ENCODE measurements around the gene HS1BP3.

The HS1BP3 gene, protein sequence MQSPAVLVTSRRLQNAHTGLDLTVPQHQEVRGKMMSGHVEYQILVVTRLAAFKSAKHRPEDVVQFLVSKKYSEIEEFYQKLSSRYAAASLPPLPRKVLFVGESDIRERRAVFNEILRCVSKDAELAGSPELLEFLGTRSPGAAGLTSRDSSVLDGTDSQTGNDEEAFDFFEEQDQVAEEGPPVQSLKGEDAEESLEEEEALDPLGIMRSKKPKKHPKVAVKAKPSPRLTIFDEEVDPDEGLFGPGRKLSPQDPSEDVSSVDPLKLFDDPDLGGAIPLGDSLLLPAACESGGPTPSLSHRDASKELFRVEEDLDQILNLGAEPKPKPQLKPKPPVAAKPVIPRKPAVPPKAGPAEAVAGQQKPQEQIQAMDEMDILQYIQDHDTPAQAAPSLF

DNA sequence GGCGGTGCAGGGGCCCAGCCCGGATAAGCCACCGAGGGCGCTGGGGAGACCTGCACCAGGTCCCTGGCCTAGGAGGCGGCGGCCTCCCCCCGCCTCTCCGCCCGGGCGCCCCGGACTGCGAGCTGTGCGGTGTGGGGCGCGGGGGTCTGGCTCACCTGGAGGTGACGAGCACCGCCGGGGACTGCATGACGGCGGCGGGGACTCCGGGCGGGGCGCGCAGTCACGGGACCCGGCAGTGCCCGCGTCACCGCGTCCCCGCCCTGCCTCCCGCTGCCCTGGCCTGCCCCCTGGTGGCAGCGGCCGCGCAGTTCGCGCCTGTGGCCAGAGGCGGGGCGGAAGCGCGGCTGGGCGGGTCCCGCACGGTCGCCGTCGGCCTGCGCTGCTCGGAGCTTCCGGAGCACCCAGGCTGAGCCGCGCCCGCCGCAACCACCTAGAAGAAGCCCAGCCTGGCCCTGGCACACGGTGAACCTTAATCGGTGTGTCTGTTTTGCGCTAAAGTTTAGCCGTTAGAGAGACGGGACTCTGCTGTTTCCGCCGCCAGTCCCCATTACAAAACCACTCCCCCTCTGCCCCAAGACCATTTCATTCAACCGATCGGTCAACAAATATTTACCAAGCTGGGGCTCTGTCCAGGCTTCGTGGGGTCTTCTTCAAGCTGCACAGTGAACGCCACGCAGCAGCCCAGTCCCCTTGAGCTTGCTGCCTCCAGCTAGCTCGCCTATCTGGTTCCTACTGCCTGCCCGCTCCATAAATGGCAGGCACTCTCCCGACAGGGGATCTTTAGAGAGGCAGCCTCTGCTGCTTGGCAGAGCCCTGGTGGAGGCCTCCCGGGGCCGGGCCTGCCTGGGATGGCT lies at the start of gene HS1BP3:
HS1BP3 (minus strand) TSS at position 222 of the 854 bp plus-strand sequence; CDS start at position 187, 35 bp downstream.
- DNase-seq = peak; percentile 93

DNA sequence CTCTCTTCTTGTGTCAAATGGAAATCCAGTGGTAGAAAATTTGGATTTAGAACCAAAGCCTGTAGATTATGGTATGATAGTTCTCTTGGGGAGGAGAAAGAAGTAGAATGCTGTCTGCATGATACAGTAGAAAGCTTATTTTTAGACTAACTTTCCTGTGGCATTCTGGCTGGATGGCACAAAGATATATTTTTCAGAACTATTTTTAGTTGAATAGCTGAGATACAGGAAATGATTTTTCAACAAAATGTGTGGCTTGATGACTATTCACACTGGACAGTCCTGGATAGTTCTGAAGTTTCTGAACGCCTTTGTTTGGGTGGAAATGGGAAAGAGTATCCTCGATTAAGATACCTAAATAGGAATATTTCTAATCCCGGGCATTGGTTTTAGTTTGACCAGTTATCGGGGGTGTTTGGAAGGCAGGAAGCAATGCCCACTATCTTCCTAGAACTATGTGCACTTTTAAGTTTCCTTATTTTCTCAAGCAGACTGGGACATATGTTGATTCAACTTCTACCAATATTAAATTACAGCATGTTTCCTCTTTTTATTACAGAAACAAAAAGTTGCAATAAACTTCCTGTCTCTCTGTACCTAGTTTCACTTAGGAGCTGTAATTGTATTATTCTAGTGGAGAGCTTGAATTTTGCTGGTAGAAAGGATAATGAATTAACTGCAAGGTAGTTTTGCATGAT lies 48.2 kb upstream of the HS1BP3 start:
- no peak for DNase-seq

DNA sequence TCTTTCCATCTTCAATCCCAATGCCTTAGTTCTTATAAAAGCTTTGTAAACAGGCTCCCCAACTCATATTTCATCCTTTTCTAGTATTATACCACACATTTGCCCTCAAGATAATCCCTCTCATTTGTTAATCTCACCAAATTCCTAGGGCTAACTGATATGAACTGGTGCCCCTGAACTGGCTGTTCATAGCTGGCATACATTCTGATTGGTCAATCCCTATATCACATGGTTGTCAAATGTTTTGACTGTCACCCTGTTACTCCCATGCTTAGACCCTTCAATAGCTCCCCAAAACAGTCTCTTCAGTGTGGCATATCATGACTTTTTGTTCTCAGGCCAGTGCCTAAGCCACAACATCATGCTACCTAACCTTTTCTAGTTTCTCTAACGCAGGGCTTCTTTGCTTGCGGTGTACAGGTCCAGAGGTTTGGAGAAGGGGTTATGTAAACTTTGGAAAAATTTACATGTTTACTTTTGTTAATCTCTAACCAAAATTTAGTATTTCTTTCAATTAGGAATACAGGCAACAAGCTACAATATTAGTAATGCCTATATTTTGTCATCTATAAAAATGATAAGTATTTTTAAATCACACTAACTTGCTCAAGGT lies 46.5 kb upstream of the HS1BP3 start:
- no peak for DNase-seq

DNA sequence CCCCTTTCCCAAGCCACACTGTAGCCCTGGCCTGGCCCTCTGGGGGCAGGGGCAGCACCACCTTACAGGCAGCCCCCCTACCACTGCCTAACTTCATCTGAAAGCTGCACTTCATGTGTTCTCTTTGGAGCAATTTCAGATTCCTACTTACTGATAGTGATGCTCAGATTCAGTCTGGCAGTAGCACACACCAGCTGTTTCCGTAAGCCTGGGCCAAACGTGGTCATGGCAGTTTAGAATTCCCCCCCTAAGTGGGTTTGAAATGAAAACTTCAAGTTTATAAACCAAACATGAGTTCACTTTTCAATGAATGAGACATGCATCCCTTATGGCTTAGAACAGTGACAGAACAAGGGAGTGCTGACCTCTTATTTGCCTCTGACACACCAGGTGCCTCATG lies 45.5 kb upstream of the HS1BP3 start:
- no peak for DNase-seq

DNA sequence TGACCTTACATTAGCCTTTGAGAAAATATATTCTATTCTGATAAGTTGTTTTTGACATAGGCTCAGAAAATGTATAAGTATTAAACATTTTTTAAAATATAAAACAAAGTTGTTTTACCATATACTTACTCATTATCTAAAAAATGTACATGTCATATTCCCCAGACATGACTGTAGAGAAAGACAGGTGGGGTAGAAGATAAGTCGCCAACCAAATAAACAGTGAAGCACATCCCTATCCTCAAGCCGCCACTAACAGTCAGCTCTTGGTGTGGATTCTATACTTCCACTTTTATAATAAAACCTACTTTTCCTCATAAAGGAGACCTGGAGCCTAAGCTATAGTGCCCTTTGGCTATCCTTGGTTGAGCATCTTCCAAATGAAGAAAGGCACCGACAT lies 42.4 kb upstream of the HS1BP3 start:
- no peak for DNase-seq

DNA sequence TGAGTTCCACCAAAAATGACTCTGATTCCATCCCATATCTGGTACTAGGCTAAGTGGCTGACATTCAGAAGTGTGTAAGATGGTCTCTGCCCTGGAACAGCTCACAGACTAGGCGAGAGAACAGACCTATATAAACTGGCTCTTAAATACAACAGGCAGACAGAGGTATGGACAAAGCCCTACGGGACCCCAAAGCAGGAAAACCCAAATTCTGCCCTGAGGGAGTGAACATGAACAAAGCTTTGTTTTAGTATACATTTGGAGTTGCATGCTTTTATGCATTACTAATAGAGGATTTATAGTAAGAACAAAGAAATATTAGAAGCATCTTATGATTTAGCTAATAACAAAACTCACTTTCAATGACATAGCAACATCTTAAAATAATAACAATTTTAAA lies 41.2 kb upstream of the HS1BP3 start:
- no peak for DNase-seq

DNA sequence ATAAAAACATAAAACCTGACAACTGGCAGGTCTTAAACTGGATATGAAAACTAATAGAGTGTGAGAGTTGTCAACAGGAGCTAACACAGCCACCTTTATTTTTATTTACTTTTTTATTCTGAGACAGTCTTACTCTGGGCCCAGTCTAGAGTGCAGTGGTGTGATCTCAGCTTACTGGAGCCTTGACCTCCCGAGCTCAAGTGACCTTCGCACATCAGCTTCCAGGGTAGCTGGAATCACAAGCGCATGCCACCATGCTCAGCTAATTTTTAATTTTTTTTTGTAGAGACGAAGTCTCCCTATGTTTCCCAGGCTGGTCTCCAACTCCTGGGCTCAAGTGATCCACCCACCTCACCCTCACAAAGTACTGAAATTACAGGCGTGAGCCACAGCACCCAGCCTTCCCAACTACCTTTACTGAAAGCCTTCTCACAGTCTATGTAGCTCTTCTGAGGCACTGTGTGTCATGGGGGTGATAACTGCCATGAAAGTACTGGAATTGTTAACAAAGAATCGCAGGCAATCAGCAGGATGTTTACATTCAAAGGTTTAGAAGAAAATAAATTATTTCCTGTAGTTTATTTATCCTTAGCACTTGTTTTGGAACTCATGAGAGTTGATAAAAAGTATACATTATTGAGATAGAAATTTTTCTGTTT lies 40.3 kb upstream of the HS1BP3 start:
- no peak for DNase-seq

DNA sequence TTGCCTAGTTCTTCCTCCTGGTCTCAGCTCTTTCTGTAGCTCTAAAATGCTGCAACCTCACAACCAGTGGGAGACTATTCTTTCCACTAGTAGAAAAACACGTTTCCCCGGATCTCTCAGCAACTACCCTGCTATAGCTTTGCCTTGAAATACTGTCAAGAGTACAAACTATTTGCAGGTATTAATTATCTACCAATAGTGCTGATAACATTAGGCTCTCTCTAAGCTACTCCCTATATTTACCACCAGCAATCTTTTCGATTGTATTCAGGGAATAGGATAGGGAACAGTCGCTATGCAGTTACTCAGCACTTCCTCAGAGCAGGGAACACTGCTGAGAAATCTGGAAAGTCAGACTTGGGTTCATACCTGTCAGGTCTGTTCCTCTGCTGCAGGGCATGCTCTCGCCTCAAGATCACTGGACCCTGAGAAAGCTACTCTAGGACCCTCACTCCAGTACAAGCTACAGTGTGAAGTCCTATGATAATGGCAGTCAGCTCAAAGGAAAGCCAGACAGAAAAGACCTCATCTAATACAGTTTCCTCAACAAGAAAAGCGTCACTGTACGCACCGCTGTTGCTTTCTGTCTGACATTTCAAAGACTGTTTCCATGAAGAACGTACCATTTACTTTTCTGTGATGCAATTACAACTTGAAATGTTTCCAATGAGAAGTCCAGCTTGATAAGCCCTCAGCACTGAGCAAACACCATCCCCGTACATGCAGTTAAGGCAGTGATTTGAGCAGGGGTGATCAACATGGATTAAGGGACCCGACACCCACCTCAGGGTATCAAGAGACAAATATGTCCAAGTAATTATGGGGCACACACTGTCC lies 38.7 kb upstream of the HS1BP3 start:
- DNase-seq = no peak

DNA sequence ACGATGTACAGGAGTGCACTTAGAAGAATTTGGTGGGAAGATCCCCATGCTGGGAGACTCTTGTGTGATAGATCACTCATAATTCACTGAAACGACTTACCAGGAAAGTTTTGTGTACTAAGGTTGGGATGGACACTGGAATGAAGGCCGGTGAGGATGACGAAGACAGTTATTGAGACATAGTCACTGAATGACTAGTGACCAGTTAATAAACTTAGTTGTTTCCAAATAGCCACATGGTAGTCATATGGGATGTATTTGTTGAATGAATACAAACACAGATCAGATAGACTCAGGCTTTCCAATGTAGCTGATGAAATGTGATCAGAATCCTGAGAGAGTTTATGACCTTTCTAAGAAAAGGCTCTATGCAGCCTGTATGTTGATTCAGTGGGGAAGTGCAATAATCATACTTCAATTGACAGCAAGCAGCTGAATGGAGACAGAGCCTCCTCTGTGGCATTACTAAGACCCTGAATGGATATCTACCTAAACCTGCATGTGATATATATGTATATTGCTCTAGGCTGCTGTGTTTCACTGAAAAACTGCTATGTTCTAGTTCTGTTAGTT lies 36.4 kb upstream of the HS1BP3 start:
- no peak for DNase-seq

DNA sequence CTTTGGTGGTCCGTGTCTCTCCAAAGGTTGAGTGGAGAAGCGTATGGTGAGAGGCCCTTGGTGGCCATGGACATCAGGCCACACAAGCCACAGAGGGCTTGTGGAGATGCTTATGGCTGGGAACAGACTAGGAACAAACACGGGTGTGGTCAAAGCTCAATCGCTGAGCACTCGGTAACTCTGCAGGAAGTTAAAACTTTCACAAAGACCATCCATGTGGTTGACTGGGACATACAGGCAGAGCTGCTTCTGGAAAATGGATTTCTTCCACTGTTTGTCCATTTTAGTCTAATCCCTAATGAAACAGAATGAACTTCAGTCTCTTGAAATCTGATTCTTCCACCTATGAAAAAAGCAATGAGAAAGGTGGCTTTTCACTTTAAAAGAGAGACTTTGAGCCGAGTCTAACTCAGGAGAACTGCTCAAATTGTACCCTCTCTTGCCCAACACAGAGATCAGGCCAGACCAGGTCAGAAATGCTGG lies 33.7 kb upstream of the HS1BP3 start:
- no peak for DNase-seq

DNA sequence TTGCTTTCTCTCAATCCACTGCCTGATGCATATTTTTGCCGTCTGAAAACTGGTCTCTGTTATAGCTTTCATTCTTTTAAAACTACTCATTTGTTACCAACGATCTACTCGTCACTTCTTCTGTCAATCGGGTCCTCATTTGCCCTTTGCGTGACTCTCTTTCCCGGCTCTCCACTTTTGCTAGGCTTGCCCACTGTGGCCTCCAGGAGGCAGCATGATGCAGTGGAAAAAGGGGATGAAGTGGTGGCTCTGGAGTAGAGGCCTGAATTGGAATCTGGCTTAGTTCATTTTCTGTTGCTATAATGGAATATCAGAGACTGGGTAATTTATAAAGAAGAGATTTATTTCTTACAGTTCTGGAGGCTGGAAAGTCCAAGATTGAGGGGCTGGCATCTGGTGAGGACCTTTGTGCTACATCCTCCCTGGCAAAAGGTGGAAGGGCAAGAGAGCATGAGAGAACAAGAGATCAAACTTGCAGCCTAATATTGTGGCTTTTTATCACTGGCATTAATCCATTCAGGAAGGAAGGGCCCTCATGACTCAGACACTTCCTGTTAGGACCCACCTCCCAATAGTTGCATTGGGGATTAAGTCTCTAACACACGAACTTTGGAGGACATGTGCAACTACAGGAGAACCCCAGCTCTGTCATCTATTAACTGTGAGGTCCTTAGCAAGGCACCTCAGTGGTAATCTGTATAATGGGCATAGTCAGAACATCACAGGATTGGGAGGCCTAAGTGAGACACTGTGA lies 31.4 kb upstream of the HS1BP3 start:
- DNase-seq = no peak

DNA sequence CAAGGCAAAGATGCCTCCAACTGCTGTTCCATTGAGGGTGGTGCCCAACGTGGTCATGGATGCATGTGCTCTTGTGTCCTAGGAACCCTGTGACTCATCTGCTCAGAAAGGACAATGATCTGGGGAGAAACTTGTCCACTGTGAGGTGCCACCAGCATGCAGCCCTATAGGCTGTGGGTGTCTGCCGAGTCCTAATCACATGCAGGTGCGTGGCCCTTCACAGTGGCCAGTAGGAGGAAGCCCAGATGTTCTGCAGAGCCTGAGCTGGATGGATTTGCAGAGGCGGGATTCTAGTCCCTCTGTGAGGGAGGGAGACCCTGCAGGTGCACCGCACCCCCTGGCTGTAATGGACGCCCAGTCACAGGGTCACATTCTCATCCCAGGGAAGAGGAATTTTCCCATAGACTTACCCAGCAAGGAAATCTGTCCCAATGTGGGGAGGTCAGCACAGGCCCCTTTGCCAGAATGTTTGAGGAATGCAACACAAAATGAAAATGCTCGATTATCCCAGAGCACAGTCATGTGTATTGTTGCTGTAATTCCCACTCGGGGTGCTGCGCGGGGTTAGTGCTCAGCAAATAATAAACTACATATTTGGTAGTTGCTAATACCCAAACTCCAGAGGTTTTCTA lies 30.0 kb upstream of the HS1BP3 start:
- no peak for DNase-seq

DNA sequence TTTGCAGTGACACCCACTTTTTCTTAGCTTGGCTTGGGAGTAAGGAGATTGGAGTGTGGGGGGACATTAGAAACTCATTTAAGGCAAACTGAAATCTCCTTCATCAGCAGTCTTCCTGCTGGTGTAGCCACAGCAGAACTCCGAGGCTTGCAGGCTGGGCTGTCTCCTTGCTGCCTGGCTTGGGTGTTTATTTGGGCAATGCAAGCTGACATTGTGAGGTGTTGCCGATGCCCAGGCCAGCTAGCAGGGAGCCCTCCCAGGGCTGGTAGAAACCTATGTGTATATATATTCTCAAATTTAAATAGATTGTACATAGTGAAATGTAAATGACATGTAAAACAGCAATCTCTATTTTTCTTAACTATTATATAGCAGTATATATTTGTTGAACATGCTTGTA lies 27.9 kb upstream of the HS1BP3 start:
- no peak for DNase-seq

DNA sequence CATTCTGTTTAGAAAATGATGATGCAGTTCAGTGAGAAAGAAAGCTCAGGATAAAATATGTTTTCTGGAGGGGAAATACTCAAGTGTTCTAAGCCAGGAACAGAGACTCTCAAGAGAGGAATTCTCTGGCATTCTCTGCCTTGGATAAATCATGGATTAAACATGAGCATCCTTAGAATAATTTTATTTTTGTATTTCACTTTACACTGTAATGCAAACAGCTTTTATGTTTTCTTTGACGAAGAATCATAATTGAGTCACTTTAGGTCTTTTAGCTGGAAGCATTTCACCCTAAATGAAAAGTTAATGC lies 27.1 kb upstream of the HS1BP3 start:
- DNase-seq = no peak

DNA sequence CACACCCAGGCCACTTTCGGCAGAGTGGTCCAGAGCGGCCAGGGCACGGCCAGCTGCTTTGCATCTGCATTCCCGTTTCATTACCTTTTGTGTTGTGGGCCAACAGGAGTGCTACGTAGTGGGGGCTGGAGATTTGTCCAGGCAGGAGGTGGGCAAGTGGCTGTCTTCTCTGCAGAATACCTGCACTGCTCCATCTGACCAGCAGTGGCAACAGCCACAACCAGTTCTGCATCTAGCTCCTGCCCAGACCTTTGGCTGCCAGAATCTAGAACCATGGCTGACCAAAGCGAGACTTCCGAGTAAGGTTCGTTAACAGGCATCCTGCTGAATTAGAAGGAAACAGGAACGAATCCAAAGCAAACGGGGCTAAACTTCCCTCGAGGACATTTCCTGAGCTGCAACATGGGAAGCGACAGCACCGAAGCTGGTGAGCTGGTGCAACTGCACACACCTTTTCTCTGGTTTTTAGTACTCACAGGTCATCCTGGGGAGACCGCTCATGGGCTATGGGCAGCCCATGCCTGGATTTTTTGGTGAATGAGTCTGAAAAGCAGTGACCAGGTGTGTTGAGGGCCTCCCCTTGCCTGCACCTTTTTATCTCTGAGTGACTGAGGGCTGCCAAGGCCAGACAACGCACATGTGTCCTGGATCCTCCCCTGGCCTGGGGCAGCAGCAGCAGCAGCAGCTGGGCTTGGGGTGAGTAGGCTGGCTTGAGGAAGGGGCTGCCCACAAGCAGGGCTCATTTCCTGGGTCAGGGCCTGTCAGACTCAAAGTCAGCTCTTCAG lies 26.6 kb upstream of the HS1BP3 start:
- DNase-seq = no peak

DNA sequence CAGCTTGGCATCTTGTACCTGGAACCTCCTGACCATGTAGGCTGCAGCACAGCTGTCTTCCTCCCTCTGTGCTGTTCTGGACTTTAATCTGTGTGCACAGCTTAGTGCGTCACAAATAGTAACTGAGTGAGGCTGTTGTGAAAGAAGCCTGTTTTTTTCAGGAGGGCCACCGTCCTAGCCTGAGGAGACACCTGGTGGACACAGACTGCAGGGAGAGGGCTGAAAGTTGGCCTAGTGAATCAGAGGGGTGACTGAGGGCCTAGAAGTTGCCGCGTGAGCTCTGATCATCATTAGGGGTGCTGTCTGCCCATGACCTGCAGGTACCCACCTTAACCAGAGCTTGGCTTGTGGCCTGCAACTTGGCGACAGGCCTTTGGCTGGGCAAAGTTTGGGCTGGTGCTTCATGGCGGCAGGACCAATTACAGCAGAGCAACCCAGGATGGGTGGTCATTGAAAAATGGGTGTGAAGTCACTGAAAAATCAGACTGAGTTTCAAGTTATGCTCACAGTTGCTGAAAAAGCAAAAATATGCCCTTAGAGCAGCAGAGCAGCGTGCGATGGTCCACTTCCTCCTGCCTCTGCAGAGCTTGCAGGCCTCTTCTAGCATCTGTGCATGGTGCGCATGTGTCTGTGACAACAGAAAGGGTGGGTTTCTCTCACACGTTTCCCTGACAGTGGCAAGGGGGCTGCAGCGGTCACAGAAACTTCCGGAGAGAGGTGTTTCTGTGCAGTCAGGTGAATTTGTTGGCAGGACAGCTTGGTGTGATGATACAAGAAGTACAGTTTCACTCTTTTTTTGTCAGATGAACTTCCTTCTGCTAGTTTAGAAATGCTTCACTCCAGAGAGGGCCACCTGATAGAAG lies 25.7 kb upstream of the HS1BP3 start:
- no peak for DNase-seq

DNA sequence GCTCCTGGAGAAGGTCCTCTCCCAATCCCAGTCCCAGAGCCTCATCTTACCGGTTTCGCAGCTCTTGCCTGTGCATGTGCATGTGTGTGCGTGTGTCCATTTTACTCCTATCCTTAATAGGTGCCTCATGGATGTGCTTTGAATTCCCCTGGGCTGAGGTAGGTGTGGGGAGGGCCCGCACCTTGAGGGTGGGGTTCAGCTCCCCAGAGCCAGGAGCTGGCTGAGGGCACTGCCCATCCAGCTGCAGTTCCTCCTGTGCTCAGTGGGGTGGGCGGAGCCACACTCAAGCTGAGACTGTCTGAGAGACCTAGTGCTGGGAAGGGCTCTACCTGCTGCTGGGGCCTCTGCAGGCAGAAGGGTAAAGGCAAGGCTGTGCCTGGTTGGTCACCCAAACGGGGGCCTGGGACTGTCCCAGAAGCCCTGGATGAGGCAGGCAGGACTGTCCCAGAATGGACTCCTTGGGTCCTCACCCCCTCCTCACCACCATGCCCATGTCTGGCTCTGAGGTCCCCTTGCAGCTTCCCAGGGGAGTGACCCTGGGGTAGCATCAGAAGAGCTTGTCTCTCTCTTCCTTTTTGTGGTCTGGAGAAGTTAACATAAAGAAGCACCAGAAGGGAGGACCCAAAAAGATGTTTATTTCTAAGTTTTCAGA lies 24.9 kb upstream of the HS1BP3 start:
- DNase-seq = no peak
